ENCODE results near the gene DDX1.

The DDX1 gene

GRCh38 chr2:15628899-15629855 lies 37.5 kb downstream of the DDX1 start:
- TF ChIP-seq TAF1 (IDR thresholded peaks at IDR 0.05; ENCODE audit: borderline replicate concordance, insufficient read depth, low read length) (no peak), FOXP2 (optimal IDR thresholded peaks at IDR 0.05; ENCODE audit: borderline replicate concordance, extremely low read depth, extremely low read length, insufficient read depth) (no peak), REST (IDR thresholded peaks at IDR 0.05; ENCODE audit: insufficient read depth in 1 of 2, low read depth in 2 of 2, low read length in 2 of 2) (no peak), POLR2AphosphoS5 (IDR thresholded peaks at IDR 0.05; ENCODE audit: low read depth, low read length) (no peak), SIN3A (IDR thresholded peaks at IDR 0.05; ENCODE audit: borderline replicate concordance, insufficient read depth, low read length) (no peak)

- TF ChIP-seq SIN3A (IDR thresholded peaks at IDR 0.05; ENCODE audit: borderline replicate concordance, insufficient read depth, low read length) (no peak), REST (IDR thresholded peaks at IDR 0.05; ENCODE audit: insufficient read depth in 1 of 2, low read depth in 2 of 2, low read length in 2 of 2) (no peak), TAF1 (IDR thresholded peaks at IDR 0.05; ENCODE audit: borderline replicate concordance, insufficient read depth, low read length) (no peak), FOXP2 (optimal IDR thresholded peaks at IDR 0.05; ENCODE audit: borderline replicate concordance, extremely low read depth, extremely low read length, insufficient read depth) (no peak), POLR2AphosphoS5 (IDR thresholded peaks at IDR 0.05; ENCODE audit: low read depth, low read length) (no peak)
Observed at GRCh38 chr2:15630121-15630977, 38.7 kb downstream of the DDX1 start.

GRCh38 chr2:15630978-15631719 lies 39.5 kb downstream of the DDX1 start:
- TF ChIP-seq TAF1 (IDR thresholded peaks at IDR 0.05; ENCODE audit: borderline replicate concordance, insufficient read depth, low read length) (no peak), FOXP2 (optimal IDR thresholded peaks at IDR 0.05; ENCODE audit: borderline replicate concordance, extremely low read depth, extremely low read length, insufficient read depth) (no peak), POLR2AphosphoS5 (IDR thresholded peaks at IDR 0.05; ENCODE audit: low read depth, low read length) (no peak), REST (IDR thresholded peaks at IDR 0.05; ENCODE audit: insufficient read depth in 1 of 2, low read depth in 2 of 2, low read length in 2 of 2) (no peak), SIN3A (IDR thresholded peaks at IDR 0.05; ENCODE audit: borderline replicate concordance, insufficient read depth, low read length) (no peak)

GRCh38 chr2:15631883-15632282 lies 40.2 kb downstream of the DDX1 start:
- no peak for TF ChIP-seq FOXP2 (optimal IDR thresholded peaks at IDR 0.05; ENCODE audit: borderline replicate concordance, extremely low read depth, extremely low read length, insufficient read depth)
- TF ChIP-seq TAF1 (IDR thresholded peaks at IDR 0.05; ENCODE audit: borderline replicate concordance, insufficient read depth, low read length): no peak

Measured in PFSK-1 (cell line).